Right forelimb (tissue), 1 donor: ENCODE results near the gene CHADL.
A peak's percentile ranks its signal among the peaks of the same experiment; 100 is the strongest.

Experiments
- DNase-seq: peaks from one replicate; pipeline ENCODE4 v3.0.0-alpha.2; 2018

Gene CHADL

GRCh38 chr22:41256254-41257253 lies 15.8 kb upstream of the CHADL start:
- DNase-seq: no peak

- DNase-seq: no peak
Measured at GRCh38 chr22:41254230-41254629, 13.5 kb upstream of the CHADL start.

- no peak for DNase-seq
Measured at GRCh38 chr22:41252365-41252764, 11.6 kb upstream of the CHADL start.

DNA sequence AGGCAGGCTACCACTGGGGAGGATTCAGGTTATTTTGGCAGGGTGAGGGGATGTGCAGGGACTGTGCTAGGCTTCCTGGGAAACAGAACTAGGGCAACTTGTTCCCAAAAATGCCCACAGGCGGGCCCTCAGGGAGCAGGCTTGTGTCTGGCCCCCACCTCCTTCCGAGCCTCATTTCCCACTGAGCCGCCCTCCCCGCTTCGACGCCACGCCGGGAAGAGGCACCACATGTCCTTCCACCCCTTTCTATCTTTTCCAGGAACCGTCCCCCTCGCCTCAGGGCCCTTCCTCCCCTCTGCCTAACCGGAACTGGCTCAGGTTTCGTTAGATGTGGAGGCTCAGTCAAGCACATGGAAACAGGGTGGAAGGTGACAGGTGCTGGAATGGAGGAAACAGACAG lies 9.4 kb upstream of the CHADL start:
- no peak for DNase-seq

DNA sequence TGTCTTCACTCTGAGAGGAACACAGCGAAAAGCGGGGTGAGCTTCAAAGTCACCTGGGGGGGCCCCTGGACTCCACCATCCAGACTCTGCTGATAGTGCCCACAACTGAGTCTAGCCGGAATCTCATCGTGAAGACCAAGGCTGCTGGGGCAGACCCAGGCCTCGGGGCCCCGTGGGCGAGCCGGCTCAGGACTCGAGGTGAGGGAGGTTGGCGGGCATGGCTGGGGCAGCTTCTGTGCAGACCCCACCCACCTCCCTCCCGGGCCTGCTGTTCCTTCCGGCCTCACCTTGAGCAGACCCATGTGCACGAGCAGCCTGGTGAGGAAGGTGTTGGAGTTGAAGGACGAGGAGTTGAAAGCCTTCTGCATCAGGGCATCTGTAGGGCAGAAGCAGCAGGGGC lies 8.7 kb upstream of the CHADL start:
- DNase-seq: no peak

DNA sequence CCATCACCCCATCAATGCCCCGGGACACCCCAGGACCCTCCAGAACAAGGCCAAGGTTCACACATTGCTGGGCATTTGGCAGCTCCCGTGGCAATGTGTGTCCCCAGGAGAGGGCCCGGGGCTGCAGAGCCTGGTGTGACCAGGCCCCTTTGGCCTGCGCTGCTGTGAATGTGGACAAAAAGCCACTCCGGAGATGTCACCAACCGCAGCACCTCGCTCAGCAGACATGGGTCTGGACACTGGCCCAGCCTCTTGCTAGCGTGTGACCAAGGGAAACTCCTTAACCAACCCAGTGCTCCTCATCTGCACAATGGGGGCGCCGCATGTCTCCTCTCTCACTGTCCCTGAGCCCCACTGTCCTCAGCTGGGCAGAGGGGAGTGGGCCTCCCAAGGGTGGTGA lies 8.0 kb upstream of the CHADL start:
- DNase-seq: no peak

GRCh38 chr22:41248314-41248713 lies 7.6 kb upstream of the CHADL start:
- DNase-seq: no peak

DNA sequence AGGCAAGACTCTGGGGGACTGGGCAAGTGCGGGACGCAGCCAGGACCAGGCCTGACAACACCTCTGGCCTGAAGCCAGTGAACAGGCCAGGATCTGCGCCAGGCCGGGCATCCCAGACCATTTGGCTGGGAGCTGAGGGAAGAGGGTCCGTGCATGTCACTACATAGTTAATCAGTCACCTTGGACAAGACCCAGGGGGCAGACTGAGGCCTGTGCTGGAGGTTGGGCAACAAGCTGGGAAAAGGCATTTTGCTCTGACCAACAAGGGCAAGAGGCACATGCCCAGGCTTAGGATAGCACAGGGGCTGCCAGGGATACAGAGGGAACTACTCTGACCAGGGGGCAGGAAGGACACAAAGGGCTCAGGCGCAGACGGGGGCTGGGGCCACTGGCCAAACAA lies 7.0 kb upstream of the CHADL start:
- no peak for DNase-seq

DNA sequence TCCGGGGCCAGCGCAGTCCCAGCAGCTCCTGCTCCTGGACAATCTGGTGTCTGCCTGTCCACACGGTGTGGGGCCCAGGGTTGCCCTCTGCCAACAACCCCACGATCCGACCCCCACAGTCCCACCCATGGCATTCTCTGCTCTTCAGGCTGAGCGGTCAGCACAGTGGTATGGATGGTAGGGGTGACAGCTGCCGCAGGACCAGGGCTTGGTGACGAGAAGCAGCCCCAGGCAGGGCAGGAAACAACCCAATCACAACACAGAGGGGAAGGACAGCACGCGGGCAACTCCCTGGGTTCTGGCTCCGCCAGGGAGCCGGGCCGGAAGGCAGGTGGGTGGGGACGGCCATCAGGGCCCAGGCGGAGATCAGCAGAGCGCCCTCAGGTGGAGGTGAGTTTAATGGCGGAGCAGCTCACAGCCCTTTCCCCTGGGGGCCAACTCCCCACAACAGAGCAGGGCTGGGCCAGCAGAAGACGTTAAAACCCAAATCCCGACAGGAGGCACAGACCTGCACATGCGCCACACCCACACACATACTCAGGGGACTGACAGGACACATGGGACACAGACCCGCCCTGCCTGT lies 5.3 kb upstream of the CHADL start:
- DNase-seq: no peak

GRCh38 chr22:41243361-41243760 lies 2.6 kb upstream of the CHADL start:
- DNase-seq: no peak

DNA sequence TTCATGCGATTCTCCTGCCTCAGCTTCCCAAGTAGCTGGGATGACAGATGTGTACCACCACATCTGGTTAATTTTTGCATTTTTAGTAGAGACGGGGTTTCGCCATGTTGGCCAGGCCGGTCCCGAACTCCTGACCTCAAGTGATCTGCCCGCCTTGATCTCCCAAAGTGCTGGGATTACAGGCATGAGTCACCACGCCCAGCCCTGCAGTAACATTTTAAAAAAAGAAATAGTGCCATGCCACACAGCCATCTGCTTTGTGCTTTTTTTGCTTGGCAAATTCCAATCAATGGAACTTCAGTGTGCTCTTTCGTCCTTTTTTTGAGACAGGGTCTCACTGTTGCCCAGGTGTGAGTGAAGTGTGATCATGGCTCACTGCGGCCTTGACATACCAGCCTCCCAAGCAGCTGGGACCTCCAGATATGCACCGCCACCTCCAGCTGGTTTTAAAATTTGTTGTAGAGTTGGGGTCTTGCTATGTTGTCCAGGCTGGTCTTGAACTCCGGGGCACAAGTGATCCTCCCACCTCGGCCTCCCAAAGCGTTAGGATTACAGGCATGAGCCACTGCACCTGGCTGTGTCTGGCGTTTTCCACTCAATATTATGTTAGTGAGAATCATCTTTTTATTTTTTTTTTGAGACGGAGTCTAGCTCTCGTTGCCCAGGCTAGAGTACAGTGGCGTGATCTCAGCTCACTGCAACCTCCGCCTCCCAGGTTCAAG lies 1.8 kb upstream of the CHADL start:
- no peak for DNase-seq

DNA sequence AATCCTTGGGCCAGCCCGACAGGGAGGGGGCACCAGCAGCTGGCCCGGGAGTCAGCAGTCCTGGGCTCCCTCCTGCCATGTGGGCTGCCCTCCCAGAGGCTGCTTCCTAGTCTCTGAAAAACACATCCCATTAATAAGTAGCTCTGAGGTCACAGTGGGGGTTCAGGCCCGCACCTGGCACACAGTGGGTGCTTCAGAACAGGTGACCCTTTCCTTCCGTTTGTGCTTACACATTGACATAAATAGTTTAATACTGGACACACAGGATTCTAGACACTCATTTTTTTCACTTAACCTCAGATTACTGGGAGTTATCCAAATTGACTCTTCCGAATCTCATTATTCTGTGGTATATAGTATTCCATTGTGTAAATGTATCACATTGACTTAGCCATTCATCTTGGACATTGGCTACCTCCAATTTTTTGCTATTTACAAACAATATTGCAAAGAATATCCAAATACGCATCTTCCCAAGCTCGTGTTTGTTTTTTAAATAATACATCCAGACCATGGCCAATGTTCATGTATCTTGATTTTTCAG lies 474 bp upstream of the CHADL start:
- no peak for DNase-seq

DNA sequence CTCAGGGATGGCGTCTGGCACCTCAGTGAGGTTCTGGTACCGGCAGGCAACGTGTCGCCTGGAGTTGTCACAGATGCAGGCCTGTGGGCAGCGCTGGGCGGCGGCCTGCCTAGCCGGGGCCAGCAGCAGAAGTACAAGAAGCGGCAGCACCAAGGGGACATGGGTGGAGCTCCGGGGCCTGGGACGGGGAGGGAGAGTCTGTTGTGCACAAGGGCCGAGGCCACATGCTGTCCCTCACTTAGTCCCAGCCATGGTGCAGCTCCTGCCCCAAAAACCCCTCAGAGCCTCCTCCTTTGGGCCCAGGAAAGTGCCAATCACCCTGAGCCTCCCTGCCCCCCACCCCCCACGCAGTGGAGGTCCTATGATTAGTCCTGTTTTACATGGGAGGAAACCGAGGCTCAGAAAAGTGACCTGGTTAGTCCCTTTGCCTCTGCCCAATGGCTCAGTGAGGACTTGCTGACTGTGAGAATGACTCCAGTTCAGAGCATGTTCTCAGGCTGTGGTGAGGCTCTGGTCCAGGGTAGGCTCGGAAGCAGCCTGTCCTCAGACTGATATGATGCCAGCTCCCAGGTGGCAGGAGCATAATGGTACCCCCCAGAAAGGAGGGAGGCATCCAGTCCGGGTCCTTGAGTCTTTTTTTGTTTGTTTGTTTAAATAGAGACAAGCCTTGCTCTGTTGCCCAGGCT lies 1.1 kb downstream of the CHADL start:
- DNase-seq: no peak

DNA sequence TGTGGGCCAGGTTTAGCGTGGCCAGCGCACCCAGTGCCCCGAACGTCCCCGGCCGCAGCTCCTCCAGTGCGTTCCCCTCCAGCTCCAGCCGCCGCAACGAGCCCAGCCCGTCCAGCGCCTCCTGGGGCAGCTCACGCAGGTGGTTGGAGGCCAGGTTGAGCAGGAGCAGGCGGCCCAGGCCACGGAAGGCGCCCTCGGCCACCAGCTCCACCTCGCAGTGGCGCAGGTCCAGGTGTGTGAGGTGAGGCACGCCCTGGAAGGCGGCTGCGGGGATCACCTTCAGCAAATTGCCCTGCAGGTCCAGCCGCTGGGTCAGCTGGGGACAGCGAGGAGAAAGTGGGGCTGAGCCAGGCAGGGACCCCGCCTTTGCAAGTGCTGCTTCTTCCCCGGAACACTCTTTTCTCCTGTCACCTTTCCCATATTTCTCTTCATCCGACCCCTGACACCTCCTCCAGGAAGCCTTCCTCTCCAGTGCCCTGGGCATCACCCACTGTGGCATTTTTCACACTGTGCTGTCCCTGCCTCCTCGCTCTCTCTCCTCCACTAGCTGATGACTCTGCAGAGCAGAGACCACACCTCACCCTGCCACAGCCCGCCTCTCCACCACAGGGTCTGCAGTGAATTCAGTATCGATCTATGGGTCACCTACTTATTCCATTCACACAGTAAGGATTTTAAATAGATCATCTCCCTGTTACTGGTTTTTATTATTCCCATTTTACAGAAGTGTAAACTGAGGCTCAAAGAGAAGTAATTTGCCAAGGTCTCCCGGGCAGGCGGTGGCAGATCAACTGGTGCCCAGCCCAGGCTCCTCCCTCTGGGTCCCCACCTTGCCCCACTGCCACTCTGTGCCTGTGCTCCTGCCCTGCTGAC lies 1.9 kb downstream of the CHADL start:
- DNase-seq: no peak

DNA sequence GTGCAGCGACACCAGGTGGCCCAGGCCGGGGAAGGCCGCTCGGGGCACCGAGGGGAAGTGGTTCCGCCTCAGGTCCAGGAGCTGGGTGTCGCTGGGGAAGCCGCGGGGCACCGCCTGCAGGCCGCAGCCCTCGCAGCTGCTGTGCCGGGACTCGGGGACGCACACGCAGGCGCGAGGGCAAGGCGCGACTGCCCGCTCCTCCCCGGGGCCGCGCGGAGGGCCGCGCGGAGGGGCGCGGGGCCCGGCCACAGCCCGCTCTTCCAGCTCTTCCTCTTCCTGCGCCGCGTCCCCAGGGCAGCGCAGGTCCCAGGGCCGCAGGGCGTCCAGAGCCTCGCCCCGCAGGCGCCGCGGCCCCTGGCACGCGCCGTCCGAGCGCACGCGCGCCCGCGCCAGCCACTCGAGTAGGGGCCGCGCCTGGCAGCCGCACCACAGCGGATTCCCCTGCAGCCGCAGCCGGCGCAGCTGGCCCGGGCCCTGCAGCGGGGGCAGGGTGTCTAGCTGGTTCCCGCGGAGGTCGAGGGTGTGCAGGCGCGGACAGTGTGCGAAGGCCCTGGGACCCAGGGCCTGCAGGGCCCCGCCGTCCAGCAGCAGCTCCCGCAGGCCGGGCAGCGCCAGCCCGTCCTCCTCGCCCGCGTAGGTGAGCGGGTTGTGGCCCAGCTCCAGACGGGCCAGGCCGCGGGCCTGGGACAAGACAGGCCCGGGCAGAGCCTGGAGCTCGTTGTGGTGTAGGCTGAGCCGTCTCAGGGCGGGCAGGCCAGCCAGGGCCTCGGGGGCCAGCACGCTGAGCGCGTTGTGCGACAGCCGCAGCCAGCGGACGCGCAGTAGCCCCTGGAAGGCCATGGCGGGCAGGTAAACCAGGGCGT lies 2.8 kb downstream of the CHADL start:
- peak; percentile 69 for DNase-seq

DNA sequence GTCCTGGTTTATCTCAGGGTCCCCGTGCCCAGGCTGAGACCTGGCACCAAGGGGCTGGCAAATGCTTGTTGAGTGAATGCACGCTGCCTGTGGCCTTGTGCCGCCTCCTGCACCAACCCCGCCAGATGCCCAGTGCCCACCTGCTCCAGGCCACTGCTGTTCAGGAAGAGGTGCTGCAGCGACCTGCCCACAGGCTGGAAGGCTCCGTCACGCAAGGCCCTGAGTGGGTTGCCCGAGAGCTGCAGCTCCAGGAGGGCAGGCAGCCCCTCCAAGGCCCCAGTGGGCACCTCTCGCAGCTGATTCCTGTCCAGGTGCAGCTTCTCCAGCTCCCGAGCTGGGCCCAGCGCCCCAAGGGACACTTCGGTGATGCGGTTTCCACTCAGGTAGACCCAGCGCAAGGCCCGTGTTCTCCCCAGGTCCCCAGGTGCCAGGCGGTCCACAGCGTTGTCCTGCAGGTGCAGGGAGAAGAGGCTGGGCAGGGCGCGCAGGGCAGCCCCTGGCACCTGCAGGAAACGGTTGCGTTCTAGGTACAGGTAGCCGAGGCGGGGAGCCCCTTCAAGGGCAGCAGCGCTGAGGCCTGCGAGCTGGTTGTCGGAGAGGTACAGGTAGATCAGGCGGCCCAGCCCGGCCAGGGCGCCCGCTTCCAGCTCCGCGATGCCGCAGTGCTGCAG lies 3.6 kb downstream of the CHADL start:
- DNase-seq: no peak

DNA sequence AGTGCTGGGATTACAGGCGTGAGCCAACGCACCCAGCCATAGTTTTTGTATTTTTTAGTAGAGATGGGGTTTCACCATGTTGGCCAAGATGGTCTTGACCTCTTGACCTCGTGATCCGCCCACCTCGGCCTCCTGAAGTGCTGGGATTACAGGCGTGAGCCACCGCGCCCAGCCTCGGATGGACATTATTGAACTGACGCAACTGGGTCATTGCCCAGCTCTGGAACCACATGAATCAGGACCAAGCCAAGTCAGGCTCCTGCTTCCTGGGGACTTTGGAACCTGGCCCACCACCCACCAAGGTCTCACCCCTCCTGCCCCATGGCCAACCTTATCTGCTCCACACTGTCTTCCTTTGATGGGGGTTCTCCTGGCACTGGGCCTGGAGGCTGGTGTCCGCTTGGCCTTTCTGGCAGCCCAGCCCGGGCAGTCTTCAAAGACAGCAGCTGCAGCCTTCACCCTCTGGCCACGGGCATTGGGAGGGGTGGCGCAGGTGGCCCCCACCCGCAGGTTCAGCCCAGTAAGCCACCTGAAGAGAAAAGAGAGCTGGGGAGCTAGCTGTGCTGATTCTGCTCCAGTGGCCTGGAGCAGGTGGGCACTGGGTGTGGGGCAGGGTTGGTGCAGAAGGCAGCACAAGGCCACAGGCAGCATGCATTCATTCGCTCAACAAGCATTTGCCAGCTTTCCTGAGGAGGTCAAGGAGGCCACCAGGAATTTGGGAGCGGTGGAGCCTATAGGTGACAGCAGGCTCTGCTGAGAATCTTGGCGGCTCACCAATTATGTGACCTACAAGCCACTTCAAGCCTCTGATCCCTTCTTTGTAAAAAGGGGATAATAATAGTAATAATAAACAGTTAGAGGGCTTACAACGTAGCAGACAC lies 5.7 kb downstream of the CHADL start:
- no peak for DNase-seq

DNA sequence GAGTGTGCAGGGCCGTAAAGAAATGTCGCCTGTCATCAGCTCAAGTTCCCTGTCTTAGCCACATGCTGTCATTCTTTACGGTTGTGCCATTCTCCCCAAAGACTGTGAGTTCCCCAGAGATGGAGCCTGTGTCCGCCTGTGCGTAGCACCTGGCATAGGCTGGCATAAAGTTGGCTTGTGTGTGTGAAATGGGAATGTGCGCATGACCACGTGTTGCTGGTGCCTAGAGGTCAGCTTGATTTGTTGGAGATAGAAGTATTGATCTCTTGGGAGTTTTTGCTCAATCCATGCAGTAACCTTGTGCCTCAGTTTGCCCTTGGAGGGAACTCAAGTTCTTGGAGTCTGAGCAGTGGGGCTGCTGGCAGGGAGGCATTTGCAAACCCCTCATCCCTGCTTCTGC lies 9.4 kb downstream of the CHADL start:
- DNase-seq: no peak

DNA sequence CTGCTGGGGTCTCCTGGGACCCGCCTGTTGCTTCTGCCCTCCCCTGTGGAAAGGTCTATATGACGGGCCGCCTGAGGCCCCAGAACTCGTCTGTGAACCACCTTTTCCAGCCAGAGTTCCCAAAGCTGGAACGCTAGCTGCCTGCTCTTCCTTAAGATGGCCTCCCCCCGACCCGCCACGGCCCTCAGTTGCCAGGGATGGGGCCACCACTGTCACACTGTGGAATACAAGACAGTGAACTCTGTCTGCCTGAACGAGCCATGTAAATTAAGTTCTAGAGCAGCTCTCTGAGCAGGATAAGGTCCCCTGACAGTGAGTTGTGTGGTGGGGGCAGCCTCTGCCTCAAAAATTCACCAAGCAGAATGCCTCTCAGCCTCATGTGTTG lies 10.3 kb downstream of the CHADL start:
- no peak for DNase-seq
